Natural killer cell (primary cell): ENCODE results near the gene PACRG. TPM values are rescaled to one million over a fixed set of nuclear protein-coding genes. Genes with fewer than 3 reads are reported as not detected.

Experiments
- ATAC-seq, 3 donors: fragments of 150-1000 bp in 2 of 3; fragments of 200-7000 bp in 1 of 3; cut with Tn5 transposase; 1 replicate in 1 of 3; 2 replicates in 2 of 3; pipeline ENCODE4 v1.10.0; 2021; ENCODE audit warnings: mild to moderate bottlenecking in 2 of 3, moderate library complexity in 2 of 3
- DNase-seq, 2 donors: peaks; one replicate each; pipeline versions ENCODE4 v3.0.0 to v3.0.0-alpha.2; 2013 to 2021; ENCODE audit warnings: mixed read lengths in 1 of 2
- H3K27ac ChIP-seq: one replicate; pipeline ENCODE4 v1.5.1; 2013; ENCODE audit warnings: mild to moderate bottlenecking, low read length
- H3K27me3 ChIP-seq: one replicate; pipeline ENCODE4 v1.6.1; 2013; ENCODE audit warnings: low read length; ENCODE audit not compliant: control insufficient read depth, insufficient read depth
- H3K36me3 ChIP-seq: one replicate; pipeline ENCODE4 v1.6.1; 2013; ENCODE audit warnings: low read length; ENCODE audit not compliant: control insufficient read depth, insufficient read depth
- H3K4me1 ChIP-seq: one replicate; pipeline ENCODE4 v1.6.1; 2013; ENCODE audit warnings: low read length; ENCODE audit not compliant: control insufficient read depth, insufficient read depth
- H3K4me3 ChIP-seq: one replicate; pipeline ENCODE4 v1.5.1; 2013; ENCODE audit warnings: low read length
- H3K9me3 ChIP-seq: one replicate; pipeline ENCODE4 v1.6.1; 2013; ENCODE audit warnings: low read length; ENCODE audit not compliant: control insufficient read depth, insufficient read depth
- H3K27ac Mint-ChIP-seq, 2 donors: one replicate each; pipeline ENCODE4 v1.8.0; 2022; ENCODE audit warnings: mild to moderate bottlenecking in 2 of 2, mixed read lengths in 2 of 2, moderate library complexity in 1 of 2
- H3K27me3 Mint-ChIP-seq, 2 donors: one replicate each; pipeline ENCODE4 v1.8.0; 2022; ENCODE audit warnings: low read depth in 2 of 2, mixed read lengths in 2 of 2
- H3K36me3 Mint-ChIP-seq: one replicate; pipeline ENCODE4 v1.8.0; 2022; ENCODE audit warnings: mixed read lengths
- H3K4me1 Mint-ChIP-seq, 2 donors: one replicate each; pipeline ENCODE4 v1.8.0; 2022; ENCODE audit warnings: mixed read lengths in 2 of 2
- H3K4me3 Mint-ChIP-seq: one replicate; pipeline ENCODE4 v1.8.0; 2022; ENCODE audit warnings: mild to moderate bottlenecking, moderate library complexity, mixed read lengths
- H3K9me3 Mint-ChIP-seq, 2 donors: one replicate each; pipeline ENCODE4 v1.8.0; 2022; ENCODE audit warnings: mixed read lengths in 2 of 2
- WGBS: methylation state at CpG from one replicate; pipeline ENCODE4 v1.1.7; 2013; ENCODE audit warnings: missing lambda C conversion rate; ENCODE audit not compliant: insufficient coverage; 5-methylcytosine and 5-hydroxymethylcytosine counted together
- intact Hi-C: fragments of 100-400 bp; cut with micrococcal nuclease; formaldehyde crosslinking; loops from one replicate; pipeline ENCODE4 v1.14.2; 2022
- total RNA-seq, 4 donors: library from RNA; stranded (reverse); fragments of 120-200 nt in 1 of 4; gene quantifications; one replicate each; pipeline versions ENCODE4 v1.2.3 to v1.2.4, GENCODE V29; 2013 to 2022
- TF ChIP-seq, protein P1 (sequence below): fragments of 200-600 bp; IDR thresholded peaks from one replicate; pipeline ENCODE4 v1.8.0; 2022; ENCODE audit warnings: antibody characterized with exemption

The PACRG gene
- total RNA-seq, 3 donors from 2014 or later (not counting 1 experiment from before 2014, with no cell fraction given): 0.52 TPM; not detected in 2

DNA sequence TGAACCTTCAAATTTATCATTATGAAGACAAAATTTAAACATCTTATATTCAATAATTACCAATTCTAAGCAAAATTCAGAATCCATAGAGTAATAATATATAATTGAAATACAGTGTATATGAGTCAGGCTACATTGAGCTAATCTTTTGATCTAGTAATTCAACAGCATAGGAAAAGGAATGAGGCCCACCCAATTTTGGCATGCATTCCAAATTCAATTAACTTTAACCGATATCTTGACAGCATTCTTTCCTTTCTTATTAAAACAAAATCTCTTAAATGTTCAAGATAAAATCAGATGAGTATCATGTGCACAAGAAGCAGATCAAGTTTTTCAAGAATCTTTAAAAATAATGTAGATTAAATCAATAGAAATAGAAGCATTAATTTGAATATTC is 553.9 kb downstream of the PACRG start:
- 80% methylated on average over 1 of the region's 1 CpG for WGBS
- no peaks in the 10 kb centered on the region for H3K9me3 Mint-ChIP-seq

DNA sequence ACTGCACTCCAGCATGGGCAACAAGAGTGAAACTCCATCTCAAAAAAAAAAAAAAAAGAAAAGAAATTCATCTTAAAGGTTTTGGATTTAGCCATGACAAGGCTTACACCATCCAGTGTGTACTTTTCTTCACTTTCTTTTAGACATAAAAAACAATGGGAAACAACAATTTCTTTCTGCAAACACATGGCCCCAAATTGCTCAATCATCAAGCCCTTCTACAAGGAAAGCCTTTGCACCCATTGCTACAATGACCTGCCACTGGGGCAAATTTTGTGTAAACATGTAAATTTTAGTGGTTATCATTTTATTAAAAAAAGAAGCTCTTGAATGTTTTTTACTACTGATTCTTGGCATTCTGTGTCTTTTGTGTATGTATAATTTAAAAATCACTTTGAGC is 554.9 kb downstream of the PACRG start:
- Histone ChIP-seq H3K36me3 (no peaks in the 10 kb centered on the region), H3K27ac (no peak overlapping the region), H3K4me3 (no peak overlapping the region), H3K4me1 (no peaks in the 10 kb centered on the region), H3K9me3 (no peaks in the 10 kb centered on the region), H3K27me3 (no peaks in the 10 kb centered on the region)
- no peak overlapping the region for H3K27ac Mint-ChIP-seq
- DNase-seq (no peak), ATAC-seq (no peak)
- no peaks in the 10 kb centered on the region for H3K36me3 Mint-ChIP-seq
- no peaks in the 10 kb centered on the region for H3K9me3 Mint-ChIP-seq
- TF ChIP-seq, protein P1, sequence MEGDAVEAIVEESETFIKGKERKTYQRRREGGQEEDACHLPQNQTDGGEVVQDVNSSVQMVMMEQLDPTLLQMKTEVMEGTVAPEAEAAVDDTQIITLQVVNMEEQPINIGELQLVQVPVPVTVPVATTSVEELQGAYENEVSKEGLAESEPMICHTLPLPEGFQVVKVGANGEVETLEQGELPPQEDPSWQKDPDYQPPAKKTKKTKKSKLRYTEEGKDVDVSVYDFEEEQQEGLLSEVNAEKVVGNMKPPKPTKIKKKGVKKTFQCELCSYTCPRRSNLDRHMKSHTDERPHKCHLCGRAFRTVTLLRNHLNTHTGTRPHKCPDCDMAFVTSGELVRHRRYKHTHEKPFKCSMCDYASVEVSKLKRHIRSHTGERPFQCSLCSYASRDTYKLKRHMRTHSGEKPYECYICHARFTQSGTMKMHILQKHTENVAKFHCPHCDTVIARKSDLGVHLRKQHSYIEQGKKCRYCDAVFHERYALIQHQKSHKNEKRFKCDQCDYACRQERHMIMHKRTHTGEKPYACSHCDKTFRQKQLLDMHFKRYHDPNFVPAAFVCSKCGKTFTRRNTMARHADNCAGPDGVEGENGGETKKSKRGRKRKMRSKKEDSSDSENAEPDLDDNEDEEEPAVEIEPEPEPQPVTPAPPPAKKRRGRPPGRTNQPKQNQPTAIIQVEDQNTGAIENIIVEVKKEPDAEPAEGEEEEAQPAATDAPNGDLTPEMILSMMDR: no peak
- no peak overlapping the region for H3K4me3 Mint-ChIP-seq
- H3K4me1 Mint-ChIP-seq: peaks cover 4 to 6% of the 10 kb centered on the region in 2 donors
- H3K27me3 Mint-ChIP-seq: peaks cover 8 to 33% of the 10 kb centered on the region in 2 donors
- intact Hi-C loops: no loop called here

More for the DNA sequence above, 553.9 kb downstream of the PACRG start:
- TF ChIP-seq, protein P1: no peak
- intact Hi-C loops: no loop called here
- Mint-ChIP-seq H3K4me3 (no peak overlapping the region), H3K36me3 (no peaks in the 10 kb centered on the region), H3K27ac (no peak overlapping the region), H3K27me3 (peaks cover 8 to 33% of the 10 kb centered on the region in 2 donors), H3K4me1 (peaks cover 4 to 6% of the 10 kb centered on the region in 2 donors)
- no peak overlapping the region for H3K27ac ChIP-seq
- no peak for ATAC-seq
- no peaks in the 10 kb centered on the region for H3K9me3 ChIP-seq
- no peaks in the 10 kb centered on the region for H3K36me3 ChIP-seq
- H3K4me1 ChIP-seq: no peaks in the 10 kb centered on the region
- no peaks in the 10 kb centered on the region for H3K27me3 ChIP-seq
- DNase-seq: no peak
- no peak overlapping the region for H3K4me3 ChIP-seq

DNA sequence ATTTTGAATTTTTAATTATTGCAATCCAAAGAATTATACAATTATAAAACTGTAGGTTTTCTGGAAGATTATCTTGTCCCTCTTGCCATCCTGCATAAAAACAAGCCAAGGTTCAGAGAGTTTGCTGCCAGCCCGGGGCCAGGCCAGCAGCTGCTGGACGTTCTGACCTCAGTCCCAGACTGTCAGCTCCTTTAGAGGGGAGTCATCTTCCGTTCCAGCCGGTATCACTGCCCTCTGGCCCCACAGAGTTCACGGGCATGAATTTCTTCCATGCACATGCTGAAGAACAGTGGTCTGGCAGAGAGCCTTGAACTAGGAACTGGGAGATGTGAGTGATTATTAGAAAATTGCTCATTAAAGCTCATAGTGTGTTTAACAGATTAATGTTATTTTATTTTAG is 556.4 kb downstream of the PACRG start:
- H3K27me3 Mint-ChIP-seq: peaks cover 8 to 18% of the 10 kb centered on the region in 2 donors
- Histone ChIP-seq H3K4me3 (no peak overlapping the region), H3K27ac (no peak overlapping the region), H3K36me3 (no peaks in the 10 kb centered on the region), H3K4me1 (no peaks in the 10 kb centered on the region), H3K9me3 (no peaks in the 10 kb centered on the region), H3K27me3 (no peaks in the 10 kb centered on the region)
- H3K27ac Mint-ChIP-seq: no peak overlapping the region
- TF ChIP-seq, protein P1: no peak
- peaks cover 4 to 6% of the 10 kb centered on the region in 2 donors for H3K4me1 Mint-ChIP-seq
- no peak overlapping the region for H3K4me3 Mint-ChIP-seq
- ATAC-seq (no peak), DNase-seq (no peak)
- intact Hi-C loops: no loop called here
- no peaks in the 10 kb centered on the region for H3K9me3 Mint-ChIP-seq
- WGBS: 91% methylated on average over 5 of the region's 5 CpGs
- H3K36me3 Mint-ChIP-seq: no peaks in the 10 kb centered on the region

DNA sequence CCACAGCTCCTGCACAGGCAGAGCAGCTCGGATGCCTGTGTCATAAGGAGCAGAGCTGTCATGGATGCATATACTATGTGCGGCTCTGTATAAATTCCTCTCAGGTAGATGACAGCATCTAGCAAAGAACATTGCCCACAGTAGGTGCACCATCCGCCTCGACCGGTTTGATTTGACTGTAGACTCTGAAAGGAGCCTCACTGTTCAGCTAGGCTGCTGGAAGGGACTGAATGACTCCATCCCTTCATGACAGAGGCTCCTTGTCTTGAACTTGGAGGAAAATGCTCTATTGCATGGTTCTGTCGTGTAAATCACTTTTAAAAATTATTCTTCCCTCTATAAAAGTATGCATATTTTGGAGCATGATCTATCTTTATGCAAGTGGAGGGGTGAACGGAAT is 557.9 kb downstream of the PACRG start:
- Histone ChIP-seq H3K27ac (no peak overlapping the region), H3K4me3 (no peak overlapping the region), H3K36me3 (no peaks in the 10 kb centered on the region), H3K9me3 (no peaks in the 10 kb centered on the region), H3K4me1 (no peaks in the 10 kb centered on the region), H3K27me3 (no peaks in the 10 kb centered on the region)
- no peaks in the 10 kb centered on the region for H3K36me3 Mint-ChIP-seq
- H3K4me3 Mint-ChIP-seq: no peak overlapping the region
- DNase-seq (no peak), ATAC-seq (no peak)
- no peak overlapping the region for H3K27ac Mint-ChIP-seq
- WGBS: 93% methylated on average over 5 of the region's 7 CpGs
- no peaks in the 10 kb centered on the region for H3K9me3 Mint-ChIP-seq
- H3K4me1 Mint-ChIP-seq: peaks cover 2 to 4% of the 10 kb centered on the region in 2 donors
- intact Hi-C loops: no loop called here
- peaks cover 4% of the 10 kb centered on the region in 2 donors for H3K27me3 Mint-ChIP-seq
- TF ChIP-seq, protein P1: no peak
